HEK293T (cell line): ENCODE results near the gene GZF1.

Experiments used
- ELF4 ChIP-seq: fragments of 450-650 bp; IDR thresholded peaks from 2 replicates; pipeline ENCODE4 v1.6.1; 2017; ENCODE audit warnings: antibody characterized with exemption
- FOXM1 ChIP-seq: fragments of 450-650 bp; IDR thresholded peaks from 2 replicates; pipeline ENCODE4 v1.6.1; 2017; ENCODE audit warnings: mild to moderate bottlenecking, borderline replicate concordance
- LEF1 ChIP-seq: fragments of 450-650 bp; IDR thresholded peaks from 2 replicates; pipeline ENCODE4 v1.6.1; 2017; ENCODE audit warnings: mild to moderate bottlenecking, borderline replicate concordance
- ZNF384 ChIP-seq: fragments of 450-650 bp; IDR thresholded peaks from 2 replicates; pipeline ENCODE4 v1.6.1; 2016

- no peak for TF ChIP-seq FOXM1
- TF ChIP-seq ZNF384, result no peak
- TF ChIP-seq ELF4, result no peak
- TF ChIP-seq LEF1, result no peak
Measured at GRCh38 chr20:23374441-23374840, 12.5 kb downstream of the GZF1 start.
